ENCODE data around the gene SORCS2.

DNA sequence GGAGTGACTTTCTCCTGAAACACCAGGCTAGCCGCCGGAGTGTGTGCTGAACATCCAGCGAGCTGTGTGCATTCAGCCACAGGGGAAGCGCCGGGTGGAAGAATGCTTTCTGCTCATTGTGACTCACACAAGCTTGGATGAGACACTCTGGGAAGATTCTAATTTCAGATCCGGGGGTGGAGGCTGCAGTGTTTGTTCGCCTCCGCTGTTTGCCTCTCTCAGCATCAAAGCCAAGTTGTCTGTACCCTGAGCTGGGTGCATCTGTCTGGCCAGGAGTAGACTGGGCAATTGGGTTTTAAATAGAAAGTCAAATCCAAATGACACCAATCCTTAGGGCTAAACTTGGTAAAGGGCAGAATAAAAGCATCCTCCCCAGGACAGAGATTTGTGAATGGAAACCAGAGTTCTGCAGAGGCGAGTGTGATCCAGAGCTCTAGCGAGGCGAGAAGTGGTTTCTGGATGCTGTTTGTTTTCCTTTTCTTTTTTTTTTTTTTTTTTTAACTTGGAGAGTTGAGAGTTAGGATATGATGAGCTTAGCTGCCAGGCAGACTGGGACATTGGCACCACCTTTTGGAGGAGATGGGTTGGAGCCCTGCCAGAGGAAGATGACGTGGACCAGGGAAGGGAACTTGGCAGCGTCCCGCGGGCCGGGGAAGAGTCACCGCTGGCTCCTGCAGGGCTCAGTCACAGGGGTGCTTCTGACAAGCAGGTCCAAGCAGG lies 438.4 kb downstream of the SORCS2 start:
- TF ChIP-seq, protein P1, sequence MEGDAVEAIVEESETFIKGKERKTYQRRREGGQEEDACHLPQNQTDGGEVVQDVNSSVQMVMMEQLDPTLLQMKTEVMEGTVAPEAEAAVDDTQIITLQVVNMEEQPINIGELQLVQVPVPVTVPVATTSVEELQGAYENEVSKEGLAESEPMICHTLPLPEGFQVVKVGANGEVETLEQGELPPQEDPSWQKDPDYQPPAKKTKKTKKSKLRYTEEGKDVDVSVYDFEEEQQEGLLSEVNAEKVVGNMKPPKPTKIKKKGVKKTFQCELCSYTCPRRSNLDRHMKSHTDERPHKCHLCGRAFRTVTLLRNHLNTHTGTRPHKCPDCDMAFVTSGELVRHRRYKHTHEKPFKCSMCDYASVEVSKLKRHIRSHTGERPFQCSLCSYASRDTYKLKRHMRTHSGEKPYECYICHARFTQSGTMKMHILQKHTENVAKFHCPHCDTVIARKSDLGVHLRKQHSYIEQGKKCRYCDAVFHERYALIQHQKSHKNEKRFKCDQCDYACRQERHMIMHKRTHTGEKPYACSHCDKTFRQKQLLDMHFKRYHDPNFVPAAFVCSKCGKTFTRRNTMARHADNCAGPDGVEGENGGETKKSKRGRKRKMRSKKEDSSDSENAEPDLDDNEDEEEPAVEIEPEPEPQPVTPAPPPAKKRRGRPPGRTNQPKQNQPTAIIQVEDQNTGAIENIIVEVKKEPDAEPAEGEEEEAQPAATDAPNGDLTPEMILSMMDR (IDR thresholded peaks at IDR 0.05) = no peak
- TF ChIP-seq POLR2A (IDR thresholded peaks at IDR 0.05) = no peak
